DMS 273 treated with DMSO at 0.1 percent for 48 hours (cell line): ENCODE results near the gene NTRK1.

Experiments used
- DNase-seq: peaks from one replicate; lab custom pipeline; 2025; lab: John Stamatoyannopoulos, UW

Gene NTRK1

DNA sequence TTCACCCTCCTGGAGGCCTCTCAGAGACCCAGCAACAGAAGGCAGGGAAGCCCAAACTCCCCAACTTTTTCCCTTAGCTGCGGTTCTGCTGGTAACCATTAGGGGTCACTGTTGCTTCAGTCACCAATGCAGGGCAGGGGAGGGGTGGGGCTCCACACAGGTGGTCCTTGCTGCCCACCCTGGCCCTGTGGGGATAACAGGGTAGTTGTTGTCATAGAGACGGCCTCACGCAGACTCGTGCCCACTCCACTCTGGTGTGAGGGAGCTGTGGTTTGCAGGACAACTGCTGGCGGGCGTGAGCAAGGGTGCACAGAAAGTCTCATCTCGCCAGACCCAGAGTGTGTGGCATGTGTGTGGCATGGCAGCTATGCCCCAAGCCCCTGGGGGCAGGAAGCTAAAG, 21.7 kb upstream of the NTRK1 start:
- DNase-seq = no peak

DNA sequence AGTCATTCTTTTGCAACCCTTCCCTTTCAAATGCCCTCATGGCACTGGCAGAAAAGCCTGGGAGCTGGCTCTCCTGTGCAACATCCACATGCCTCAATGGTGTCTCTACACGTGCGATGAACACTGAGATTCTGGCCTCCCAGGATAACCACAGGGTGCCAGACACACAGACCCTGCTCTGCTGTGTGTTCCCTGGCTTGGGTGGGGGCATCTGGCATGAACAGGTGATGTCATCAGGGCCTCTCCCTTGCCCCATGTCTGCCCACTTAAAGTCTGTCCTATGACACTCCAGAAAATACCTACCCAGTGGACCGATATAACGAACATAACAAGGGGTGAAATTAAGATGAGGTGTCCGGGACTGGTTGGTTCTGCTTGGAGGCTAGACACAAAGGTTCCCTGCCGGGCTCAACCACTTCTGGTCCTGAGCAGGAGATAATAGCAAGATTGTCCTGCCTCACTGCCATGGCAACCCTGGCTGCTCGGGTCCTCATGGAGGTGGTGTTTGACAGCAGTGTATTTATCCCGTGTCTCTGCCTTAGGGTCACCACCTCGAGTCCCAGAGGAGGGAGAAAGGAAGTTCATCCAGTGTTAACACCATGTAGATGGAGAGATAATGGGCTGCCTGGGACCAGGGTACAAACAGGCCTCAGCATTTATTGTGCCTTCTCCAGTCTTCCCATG, 21.1 kb upstream of the NTRK1 start:
- no peak for DNase-seq

DNA sequence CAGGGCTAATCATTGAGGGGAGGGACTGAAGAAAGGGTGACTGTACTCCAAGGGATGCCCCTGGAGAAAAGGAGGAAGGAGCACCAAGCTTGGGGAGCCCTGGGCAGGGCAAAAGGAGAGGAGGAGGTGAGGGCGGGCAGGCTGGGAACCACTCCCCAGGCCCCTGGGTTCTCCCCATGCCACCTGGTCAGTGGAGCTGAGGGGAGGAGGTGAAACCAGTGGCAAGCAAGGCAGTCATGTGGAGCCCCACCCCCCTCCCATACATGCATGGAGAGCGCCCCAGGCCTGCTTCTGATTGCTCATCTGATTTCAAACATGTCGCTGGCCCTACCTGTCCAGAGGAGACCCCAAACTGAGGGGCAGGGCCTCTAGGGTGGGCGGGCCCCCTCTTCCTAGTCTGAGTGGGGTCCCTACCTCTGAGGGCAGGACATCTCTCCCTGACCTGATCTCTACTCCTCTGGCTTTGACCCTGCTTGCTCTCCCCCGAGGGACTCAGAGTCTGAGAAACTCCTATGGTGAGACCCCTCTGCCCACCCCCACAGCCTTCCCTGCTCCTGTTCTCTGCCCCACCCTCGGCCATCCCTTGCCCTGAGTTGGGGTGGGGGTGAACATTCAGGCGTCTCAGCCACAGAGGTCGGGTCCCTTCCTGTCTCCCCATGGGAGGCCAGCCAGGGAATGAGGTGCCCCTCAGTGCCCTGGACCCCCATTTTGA, 20.3 kb upstream of the NTRK1 start:
- no peak for DNase-seq

DNA sequence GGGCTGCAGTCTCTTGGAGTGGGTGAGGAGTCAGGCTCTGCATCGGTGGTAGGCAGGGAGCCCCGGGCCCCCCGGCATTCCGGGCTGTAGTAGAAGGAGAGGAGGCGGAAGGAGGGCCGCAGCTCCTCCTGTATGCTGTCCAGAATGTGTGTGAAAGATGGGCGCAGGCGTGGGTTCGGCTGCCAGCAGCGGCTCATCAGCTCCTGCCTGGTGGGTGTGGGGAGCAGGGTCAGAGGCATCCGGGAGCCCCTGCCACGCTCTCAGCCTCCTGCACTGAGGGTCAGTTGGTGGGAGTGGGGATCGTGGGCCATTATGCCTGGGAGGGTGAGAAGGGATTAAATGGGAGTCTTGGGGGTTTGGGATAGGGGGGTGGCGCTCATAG, 19.8 kb upstream of the NTRK1 start:
- no peak for DNase-seq

DNA sequence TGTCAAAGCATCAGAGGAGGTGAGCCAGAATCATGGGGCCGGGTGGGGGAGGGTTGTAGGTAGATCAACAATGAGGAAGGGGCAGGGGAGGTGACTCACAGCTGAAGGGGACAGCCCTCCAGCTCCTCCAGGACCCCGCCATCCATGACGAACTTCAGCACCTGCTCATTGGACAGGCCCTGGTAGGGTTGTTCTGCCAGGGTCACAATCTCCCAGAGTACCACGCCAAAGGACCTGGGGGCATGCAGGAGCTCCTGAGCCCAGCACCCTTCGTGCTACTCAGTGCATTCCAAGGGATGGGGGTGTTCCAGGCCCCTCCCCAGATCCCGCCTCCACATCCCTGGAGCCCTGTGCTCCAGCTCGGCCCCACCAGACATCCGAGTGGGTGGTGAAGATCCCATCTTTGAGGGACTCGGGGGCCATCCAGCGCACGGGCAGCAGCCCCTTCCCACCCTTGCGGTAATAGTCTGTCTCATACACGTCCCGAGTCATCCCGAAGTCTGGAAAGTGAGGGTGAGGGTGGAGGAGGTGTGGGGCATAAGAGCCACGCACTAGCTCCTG, 19.3 kb upstream of the NTRK1 start:
- DNase-seq = no peak

DNA sequence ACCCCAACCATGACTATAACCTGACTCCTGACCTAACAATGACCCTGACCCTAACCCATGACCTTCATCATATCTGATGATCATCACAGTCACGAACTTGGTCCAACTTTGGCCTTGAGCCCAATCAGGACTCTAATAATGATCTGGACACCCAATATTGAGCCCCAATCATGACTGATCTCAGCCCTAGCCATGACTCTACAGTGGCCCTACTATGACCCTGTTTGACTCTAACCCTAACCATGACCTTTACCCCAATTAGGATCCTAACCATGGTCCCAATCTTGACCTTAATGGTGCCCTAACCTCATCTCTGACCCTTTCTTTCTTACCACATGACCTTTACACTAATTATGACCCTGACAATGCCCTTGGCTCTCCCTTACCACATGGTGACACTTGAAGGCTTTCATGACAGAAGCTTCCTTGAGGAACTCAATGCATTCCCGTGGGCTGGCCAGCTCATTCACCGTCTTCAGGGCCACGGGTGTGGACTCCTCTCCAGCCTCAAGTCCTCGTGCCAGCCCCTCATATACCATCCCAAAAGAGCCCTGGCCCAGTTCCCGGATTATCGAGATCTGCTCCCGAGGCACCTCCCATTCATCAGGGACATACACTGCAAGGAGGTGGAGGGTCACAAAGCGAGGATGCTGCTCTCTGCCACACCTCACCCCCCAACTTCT, 17.9 kb upstream of the NTRK1 start:
- DNase-seq = no peak

DNA sequence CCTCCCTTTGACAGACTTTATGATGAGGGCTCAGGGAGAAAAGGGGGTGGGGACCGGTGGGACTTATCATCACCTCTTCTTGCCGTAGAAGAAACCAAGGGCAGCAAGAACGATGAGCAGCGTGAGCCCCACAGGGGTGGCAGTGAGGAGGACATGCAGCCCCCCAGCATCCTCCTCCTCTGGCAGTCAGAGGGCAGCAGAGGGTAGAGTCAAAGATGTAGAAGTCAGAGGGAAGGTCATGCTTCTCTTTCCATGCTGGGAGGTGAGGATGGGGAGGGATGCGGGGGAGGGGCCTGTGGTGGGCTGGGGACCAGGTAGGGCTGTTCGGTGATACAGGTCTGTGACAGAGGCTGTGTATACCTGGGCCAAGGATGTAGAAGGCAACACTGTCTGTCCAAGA, 16.6 kb upstream of the NTRK1 start:
- DNase-seq = no peak

DNA sequence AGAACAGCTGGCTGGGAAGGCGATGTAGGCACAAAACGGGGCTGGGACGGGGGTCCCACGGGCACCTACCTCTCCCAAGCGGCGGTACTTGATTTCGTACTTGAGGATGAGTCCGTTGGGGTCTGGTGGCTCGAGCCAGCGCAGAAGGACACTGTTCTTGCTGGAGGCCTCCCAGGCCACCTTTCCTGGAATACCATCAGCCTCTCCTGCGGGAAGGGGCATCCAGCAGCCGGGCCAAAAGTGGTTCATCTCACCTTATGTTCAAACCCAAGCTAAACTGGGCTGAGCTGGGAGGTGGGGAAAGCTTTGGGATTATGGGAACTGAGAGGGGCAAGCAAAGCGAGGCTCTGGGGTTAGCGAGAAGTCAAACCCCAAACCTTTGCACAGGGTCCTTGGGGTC, 16.0 kb upstream of the NTRK1 start:
- no peak for DNase-seq

DNA sequence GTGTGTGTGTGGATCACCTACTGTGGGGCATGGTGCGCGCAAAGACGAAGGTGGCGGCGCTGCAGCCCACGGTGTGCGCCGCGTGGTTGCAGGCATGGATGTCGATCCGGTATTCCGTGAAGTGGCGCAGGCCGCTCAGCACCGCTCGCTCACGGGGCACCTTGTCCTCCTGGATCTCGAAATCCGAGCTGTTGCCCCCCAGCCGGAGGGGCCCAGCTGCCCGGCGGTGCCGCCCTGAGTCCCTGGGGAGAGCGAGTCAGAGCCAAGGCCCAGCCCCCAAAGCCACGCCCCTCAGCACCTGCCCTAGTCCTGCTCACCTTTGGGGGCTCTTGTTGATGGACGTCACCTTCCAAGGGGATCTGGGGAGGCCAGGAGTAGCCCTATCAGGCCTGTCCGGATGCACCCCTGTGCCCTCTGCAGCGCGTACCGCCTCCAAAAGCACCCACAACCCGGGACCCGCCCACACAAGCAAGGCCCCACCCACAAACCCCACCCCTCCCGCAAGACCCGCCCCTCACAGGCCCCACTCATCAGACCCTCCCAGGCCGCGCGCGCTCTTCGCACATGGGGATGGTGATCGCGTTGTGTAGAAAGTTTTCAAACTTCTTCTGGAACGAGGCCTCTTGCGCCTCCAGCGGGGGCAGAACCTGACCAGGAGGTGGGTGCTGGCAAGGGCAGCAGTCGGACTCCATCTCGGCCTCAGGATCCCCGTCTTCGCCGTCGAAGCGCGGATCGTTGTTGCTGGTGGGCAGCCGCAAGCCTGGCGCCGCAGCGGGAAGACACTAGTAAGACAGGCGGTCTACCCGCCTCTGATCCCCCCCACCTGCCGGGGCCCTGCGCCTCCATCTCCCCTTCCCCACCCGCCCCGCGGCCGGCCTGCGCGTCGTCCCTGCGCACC, 15.4 kb upstream of the NTRK1 start:
- no peak for DNase-seq

DNA sequence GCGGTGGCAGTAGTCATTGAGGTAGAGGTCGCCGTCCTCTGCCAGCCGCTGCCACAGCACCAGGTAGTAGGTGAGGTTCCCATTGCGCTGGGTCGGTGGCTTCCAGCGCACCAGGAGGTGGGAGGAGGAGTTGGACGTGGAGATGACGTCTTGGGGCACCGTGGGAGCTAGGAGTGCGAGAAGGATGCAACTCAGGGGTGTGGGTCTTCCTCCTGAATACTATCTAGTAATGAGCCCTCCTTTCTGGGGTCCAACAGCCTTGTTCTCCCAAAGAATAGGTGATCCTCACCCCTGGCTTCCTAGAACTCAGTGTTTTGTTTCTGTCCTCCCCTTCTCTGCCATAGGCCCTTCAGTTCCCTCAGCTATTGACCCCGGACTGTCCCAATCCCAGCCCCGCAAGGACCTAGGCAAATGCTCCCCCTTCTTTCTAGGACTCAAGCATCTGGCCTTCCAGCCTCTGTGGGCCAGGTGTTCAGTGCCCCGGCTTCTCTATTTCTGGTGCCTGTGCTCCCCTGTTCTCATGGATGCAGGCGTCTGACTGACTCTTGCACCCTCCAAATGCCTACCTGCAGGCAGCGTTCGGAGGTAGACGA, 14.6 kb upstream of the NTRK1 start:
- DNase-seq = no peak

DNA sequence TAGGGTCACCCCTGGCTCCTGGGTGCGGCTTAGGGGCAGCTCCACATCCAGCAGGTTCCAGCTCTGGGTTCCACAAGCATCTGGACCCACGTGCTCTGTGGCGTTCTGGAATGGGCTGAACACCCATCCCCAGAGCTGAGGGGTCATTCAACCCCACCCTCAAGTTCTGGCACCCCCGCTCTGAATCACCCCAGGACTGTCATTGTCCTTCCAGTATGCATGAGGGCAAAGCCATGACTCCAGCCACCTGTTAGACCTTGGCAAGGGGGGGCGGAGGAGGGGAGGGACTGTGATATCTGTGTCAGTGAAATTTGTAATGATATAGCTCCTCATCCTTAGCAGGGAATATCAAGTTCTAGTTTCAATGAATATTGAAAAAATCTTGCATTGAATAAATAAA, 14.0 kb upstream of the NTRK1 start:
- DNase-seq = no peak

DNA sequence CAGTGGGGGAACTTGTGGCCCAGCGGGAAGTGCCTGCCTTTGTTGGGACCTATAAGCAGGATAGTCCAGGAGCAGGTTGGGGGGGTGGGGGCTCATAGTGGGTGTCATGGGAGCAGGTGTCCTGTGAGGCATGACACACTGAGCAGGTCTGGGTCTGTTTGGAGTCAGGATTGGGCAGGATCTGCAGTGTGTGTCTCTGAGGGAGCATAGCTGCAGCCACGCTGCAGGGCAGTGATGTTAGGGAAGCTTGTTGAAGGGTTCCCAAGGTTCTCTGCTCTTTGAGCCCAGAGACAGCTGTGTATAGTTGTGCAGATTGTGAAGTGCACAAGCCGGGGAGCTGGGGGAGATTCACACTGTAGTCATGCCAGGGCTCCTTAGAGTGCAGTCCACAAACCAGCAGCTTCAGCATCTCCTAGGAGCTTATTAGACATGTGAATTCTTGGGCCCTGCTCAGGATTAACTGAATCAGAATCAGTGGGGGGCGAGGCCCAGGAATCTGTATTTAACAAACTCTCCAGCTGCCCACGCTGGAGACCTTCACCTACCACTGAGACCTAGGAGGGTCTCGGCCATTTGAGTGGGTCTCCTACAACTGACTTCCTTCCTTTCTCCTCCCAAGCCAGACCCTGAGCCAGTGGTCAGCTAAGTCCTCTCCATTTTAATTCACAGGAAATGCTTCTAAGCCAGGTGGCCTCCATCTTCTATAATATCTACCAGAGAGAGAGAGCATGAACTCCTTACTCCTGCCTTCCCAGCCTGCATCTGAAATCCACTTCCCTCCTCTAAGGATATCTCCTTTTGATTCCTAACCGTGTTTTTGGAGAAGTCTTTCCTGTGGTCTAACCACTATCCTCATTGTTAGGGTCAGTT, 12.8 kb upstream of the NTRK1 start:
- DNase-seq = no peak

DNA sequence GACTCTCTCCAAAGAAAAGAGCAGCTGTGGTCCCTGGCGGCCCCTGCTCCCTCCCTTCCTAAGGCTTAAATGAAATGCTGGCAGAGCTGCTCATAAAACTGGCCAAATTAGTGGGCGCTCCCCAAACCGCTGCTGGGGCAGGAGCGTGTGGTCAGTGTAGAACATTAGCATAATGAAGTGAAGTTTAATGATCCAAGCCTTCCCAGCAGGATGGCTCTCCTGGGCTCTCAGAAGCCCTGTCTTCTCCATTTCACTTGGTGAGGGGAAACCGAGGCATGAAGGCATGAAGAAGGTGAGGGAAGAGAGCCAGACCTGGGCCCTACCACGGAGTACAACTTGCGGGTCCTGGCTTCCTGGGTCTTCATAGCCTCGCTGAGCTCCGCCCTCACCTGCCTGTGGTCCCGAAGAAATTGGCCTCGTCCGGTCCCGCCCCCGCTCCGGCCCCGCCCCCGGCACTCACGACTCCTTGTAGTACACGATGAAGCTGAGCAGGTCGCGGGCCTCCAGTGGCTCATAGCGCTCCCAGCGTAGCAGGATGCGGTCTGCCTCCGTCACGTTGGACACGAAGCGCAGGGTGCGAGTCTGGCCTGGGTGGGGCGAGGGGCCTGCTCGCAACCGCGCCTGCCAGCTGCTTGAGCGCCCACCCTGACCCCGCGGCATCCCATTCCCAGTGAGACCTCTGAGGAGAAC, 12.1 kb upstream of the NTRK1 start:
- no peak for DNase-seq

DNA sequence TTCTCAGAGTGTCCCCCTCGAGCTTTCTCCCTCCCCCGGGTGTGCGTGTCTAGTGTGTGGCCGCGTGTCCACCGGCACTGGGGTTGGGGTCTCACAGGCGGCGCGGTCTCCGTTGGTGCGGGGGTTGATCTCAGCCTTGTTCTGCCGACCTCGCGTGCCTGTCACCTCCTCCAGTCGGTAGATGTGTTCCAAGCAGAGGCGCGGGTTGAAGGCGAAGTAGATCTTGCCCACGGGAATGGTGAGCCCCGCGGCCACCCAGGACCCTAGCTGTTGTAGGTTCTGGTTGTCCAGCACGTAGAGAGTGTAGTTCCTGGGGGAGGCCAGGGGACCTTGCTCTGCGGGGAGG, 11.5 kb upstream of the NTRK1 start:
- DNase-seq = no peak

DNA sequence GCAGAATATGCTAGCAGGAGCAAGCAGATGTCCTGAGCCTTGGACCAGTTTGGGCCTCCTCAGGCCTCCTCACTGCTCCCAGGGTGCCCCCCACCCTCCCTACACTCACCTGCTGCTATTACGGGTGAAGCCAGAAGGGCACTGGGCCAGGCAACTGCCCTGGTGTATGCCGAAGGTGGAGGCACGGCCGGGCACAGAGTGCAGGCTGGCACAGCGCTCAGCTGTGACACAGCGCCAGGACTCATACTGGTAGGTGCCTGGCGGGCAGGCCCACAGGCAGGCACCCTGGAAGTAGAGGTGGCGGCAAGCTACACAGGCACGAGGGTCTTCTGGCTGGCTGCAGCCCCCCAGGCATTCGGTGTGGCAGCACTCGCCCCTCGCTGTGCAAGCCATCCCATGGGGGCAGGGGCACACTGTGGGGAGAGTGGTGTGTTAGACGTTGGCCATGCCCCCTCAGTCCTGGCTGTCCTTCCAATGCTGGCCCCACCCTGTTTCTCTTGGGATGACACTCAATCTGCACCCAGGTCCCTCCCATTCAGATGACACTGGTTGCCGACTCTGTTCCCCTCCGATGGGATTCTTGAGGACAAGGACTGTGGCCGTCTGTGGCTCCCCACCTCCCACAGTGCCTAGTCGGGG, 8.8 kb upstream of the NTRK1 start:
- no peak for DNase-seq

DNA sequence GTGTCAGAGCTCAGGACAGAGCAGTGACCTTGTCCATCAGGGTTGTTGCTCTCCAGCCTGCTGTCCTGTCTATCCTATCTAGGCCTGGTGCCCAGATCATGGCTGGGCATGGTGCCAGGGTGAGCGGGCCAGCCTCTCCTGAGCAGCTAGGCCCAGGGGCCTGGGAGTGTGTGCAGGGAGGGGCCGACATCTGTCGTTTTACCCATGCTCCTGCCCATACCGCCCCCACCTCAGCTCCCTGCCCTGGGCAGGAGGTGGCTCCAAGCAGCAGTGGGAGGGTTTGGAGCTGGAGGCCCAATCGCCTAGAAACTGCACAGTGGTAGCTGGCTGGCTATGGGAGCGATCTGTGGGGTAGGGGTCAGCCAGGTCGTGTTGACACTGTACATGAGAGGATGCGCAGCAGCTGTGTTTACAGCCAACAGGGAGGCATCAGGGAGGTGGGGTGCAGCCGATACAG, 8.2 kb upstream of the NTRK1 start:
- DNase-seq = peak; percentile 99

DNA sequence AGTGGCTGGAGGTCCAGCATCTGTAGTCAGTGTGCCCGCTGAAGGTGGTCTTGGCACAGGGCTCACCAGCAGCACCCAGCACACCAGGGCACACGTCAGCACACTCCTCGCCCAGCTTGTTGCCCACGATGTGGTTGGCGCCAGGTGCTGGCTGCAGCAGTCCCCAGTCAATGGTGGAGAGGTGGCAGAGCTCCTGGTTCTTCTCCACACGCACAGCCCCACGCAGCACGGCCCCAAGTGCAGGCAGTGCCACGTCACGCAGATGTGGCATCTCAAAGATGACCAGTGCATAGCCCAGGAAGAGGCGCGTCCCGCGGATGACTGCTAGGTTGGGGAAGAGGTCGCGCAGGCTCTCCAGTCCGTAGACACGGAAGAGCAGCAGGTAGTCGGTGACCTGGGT, 6.9 kb upstream of the NTRK1 start:
- no peak for DNase-seq

DNA sequence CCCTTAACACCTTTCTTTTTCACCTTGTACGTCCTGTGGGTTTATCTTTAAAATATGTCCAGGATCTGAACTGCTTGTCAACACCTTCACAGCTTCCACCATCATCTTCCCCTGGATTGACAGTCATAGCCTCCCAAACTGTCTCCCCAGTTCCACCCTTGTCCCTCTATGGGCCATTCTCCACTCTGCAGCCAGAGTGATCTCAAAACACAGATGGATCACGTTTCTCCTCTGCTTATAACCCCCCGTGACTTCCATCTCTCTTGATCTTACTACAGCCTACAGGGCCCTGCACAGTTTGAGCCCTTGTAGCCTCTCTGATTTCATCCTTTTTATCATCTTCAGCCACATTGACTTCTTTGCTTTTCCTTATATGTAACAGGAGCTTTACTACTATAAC, 6.0 kb upstream of the NTRK1 start:
- no peak for DNase-seq

DNA sequence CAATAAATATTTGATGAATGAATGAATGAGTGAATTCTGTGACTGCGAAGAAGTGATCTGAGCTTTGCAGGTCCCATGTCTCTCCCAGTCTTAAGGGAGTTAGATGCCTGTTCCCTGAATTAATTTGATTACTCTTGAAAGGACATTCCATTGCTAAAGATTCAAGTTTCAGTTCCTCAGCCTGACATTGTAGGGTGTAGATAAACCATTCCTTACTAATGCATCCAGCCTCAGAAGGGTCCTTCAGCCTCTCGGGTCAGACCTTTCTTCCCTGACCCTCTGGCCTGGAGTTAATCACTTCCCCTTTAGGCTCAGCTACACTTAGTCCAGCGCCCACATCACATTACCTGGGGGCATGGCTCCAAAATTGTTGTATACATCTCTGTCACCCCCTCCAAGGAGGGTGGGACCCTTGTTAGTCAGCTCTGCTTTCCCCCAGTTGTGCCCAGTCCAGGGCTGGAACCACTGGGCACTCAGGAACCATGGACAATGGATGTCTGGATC, 4.3 kb upstream of the NTRK1 start:
- DNase-seq = no peak
